Measurements from ENCODE around the gene MAP4. TPM values are rescaled to one million over a fixed set of nuclear protein-coding genes. Genes with fewer than 3 reads are reported as not detected.

The MAP4 gene
- total RNA-seq, 4 donors from 2014 or later, result 55.0 to 171 (median 89.3) TPM

- no peak for TF ChIP-seq CTCF (IDR thresholded peaks at IDR 0.05)
- Histone ChIP-seq H3K9me3 (no peaks in the 10 kb centered on the region), H3K4me3 (no peak overlapping the region), H3K4me1 (no peaks in the 10 kb centered on the region), H3K27ac (no peak overlapping the region), H3K36me3 (no peaks in the 10 kb centered on the region), H3K27me3 (no peaks in the 10 kb centered on the region)
- DNase-seq, result no peak
Measured at GRCh38 chr3:47950453-47951169, 65.6 kb downstream of the MAP4 start.

GRCh38 chr3:47949979-47950378 lies 66.2 kb downstream of the MAP4 start:
- Histone ChIP-seq H3K4me3 (no peak overlapping the region), H3K27ac (no peak overlapping the region), H3K9me3 (no peaks in the 10 kb centered on the region), H3K4me1 (no peaks in the 10 kb centered on the region), H3K27me3 (no peaks in the 10 kb centered on the region), H3K36me3 (no peaks in the 10 kb centered on the region)
- DNase-seq, result no peak
- TF ChIP-seq POLR2A (IDR thresholded peaks at IDR 0.05) (no peak), CTCF (IDR thresholded peaks at IDR 0.05) (no peak)

- peaks cover 0 to 4% (median 2%) of the 10 kb centered on the region in 4 donors for H3K4me1 ChIP-seq
- no peak for TF ChIP-seq POLR2A (IDR thresholded peaks at IDR 0.05)
- TF ChIP-seq CTCF (IDR thresholded peaks at IDR 0.05), result no peak
- DNase-seq, result no peak
- no peaks in the 10 kb centered on the region for H3K9me3 ChIP-seq
- no peaks in the 10 kb centered on the region for H3K36me3 ChIP-seq
- H3K4me3 ChIP-seq, result no peak overlapping the region
- no peak overlapping the region for H3K27ac ChIP-seq
- no peaks in the 10 kb centered on the region for H3K27me3 ChIP-seq
Measured at GRCh38 chr3:47940232-47940631, 76.0 kb downstream of the MAP4 start.

GRCh38 chr3:47932421-47932820 lies 83.8 kb downstream of the MAP4 start:
- DNase-seq, result no peak
- Histone ChIP-seq H3K4me1 (no peaks in the 10 kb centered on the region), H3K9me3 (no peaks in the 10 kb centered on the region), H3K27ac (no peak overlapping the region), H3K27me3 (no peaks in the 10 kb centered on the region), H3K36me3 (peaks cover 0 to 10% (median 0%) of the 10 kb centered on the region in 3 donors), H3K4me3 (no peak overlapping the region)
- TF ChIP-seq CTCF (IDR thresholded peaks at IDR 0.05) (no peak), POLR2A (IDR thresholded peaks at IDR 0.05) (no peak)

- H3K27me3 ChIP-seq, result no peaks in the 10 kb centered on the region
- H3K27ac ChIP-seq, result no peak overlapping the region
- H3K9me3 ChIP-seq, result no peaks in the 10 kb centered on the region
- TF ChIP-seq CTCF (IDR thresholded peaks at IDR 0.05) (no peak), POLR2A (IDR thresholded peaks at IDR 0.05) (no peak)
- H3K4me1 ChIP-seq, result no peaks in the 10 kb centered on the region
- peaks cover 0 to 25% (median 0%) of the 10 kb centered on the region in 3 donors for H3K36me3 ChIP-seq
- no peak overlapping the region for H3K4me3 ChIP-seq
- no peak for DNase-seq
Measured at GRCh38 chr3:47930979-47931378, 85.2 kb downstream of the MAP4 start.

All from Peyer's patch (tissue), 4 donors.